ENCODE data around the gene ACTR1B.

DNA sequence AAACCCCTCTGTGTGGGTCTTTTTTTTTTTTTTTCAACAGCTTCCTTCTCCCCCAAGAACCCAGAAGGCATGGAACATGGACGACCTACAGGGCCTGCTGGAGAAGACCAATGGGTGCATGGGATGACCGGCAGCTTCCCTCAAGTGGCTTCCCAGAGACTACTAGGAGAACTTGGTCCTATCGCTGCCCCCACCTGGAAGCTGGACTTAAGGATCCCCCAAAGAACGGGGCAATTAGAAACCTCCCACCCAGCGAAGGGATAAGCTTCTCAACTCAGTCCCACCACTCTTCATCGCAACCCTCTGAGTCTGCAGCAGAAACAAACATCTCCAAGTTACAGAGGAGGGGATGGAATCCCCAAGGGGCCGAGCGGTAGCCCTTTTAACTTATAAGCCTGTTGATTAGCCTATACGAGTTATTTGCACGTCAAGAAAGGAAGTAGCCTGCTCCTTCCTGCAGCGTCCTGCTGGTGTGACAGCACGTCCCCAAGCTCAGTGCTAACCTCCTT, 1.4 kb downstream of the ACTR1B start:
- no peak for TF ChIP-seq POLR2A (IDR thresholded peaks at IDR 0.05; ENCODE audit: low read length)
- no peak for TF ChIP-seq GATA1 (IDR thresholded peaks at IDR 0.05; ENCODE audit: low read depth, low read length)
